Measurements from ENCODE around the gene DYNLL2. TPM values are rescaled to one million over a fixed set of nuclear protein-coding genes. Genes with fewer than 3 reads are reported as not detected.
"Not testable (repeated sequence)": the region's sequence is repeated elsewhere in the genome, so short reads cannot be mapped to it uniquely, and the experiment has no call there.

The DYNLL2 gene
- total RNA-seq, 1 donor from 2014 or later: 50.9 TPM

DNA sequence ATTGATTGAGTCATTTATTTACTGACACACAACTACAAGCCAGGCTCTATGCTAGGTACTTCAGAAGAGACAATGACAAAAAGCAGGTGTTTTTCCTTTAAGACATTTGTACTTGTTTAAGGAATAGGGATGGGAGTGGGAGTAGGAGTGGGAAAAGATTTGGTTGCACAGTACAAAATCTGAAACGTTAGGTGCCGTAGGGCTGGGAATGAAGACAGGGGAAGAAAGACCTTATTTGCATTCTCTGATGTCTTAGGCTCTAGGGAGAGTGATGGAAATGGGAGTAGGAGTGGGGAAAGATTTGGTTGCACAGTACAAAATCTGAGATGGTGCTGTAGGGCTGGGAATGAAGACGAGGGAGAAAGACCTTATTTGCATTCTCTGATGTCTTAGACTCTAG, 36.3 kb downstream of the DYNLL2 start:
- DNase-seq (ENCODE audit: low spot score, unreplicated experiment): no peak
- H3K4me3 Mint-ChIP-seq (ENCODE audit: low read depth): no peak overlapping the region
- H3K4me1 Mint-ChIP-seq (ENCODE audit: low read depth): no peaks in the 10 kb centered on the region
- TF ChIP-seq, protein P1, sequence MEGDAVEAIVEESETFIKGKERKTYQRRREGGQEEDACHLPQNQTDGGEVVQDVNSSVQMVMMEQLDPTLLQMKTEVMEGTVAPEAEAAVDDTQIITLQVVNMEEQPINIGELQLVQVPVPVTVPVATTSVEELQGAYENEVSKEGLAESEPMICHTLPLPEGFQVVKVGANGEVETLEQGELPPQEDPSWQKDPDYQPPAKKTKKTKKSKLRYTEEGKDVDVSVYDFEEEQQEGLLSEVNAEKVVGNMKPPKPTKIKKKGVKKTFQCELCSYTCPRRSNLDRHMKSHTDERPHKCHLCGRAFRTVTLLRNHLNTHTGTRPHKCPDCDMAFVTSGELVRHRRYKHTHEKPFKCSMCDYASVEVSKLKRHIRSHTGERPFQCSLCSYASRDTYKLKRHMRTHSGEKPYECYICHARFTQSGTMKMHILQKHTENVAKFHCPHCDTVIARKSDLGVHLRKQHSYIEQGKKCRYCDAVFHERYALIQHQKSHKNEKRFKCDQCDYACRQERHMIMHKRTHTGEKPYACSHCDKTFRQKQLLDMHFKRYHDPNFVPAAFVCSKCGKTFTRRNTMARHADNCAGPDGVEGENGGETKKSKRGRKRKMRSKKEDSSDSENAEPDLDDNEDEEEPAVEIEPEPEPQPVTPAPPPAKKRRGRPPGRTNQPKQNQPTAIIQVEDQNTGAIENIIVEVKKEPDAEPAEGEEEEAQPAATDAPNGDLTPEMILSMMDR (IDR thresholded peaks at IDR 0.05; ENCODE audit: unreplicated experiment): no peak
- H3K36me3 Mint-ChIP-seq (ENCODE audit: insufficient read depth): no peaks in the 10 kb centered on the region
- H3K9me3 Mint-ChIP-seq (ENCODE audit: low read depth): no peaks in the 10 kb centered on the region
- H3K27ac Mint-ChIP-seq: no peak overlapping the region
- H3K27me3 Mint-ChIP-seq: peaks cover 17% of the 10 kb centered on the region

DNA sequence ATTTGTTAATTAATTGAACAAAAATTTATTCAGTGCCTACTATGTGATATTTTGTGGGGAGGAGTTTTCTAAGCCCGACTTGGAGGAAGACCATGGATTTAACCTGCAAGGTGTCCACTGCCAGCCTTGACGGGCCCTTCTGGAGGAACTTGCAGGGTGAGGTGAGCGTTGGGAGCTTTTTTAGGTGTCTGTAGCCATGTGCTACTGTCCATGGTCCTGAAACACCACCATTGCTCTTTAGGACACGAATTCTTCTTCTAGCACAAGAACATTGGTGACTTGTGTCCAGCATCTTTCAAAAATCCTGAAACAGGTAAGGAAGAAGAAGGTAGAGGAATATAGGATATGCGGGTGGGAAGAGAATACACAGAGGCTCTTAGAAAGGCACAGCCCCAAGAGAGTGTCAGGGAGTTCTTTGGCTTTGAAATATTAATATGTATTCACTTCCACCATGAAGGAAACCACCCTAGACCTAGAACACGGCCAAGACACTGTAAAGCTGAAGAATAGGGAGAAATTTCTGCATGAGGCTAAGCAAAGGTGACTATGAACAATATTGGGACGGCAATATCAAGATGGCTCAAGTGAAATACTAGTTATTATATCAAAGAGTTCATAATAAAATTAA, 37.1 kb downstream of the DYNLL2 start:
- Mint-ChIP-seq H3K27ac (no peak overlapping the region), H3K4me1 (ENCODE audit: low read depth) (no peaks in the 10 kb centered on the region), H3K36me3 (ENCODE audit: insufficient read depth) (no peaks in the 10 kb centered on the region), H3K9me3 (ENCODE audit: low read depth) (no peaks in the 10 kb centered on the region), H3K4me3 (ENCODE audit: low read depth) (no peak overlapping the region), H3K27me3 (peaks cover 13% of the 10 kb centered on the region)
- peak; percentile 50 for DNase-seq (ENCODE audit: low spot score, unreplicated experiment)
- TF ChIP-seq, protein P1 (IDR thresholded peaks at IDR 0.05; ENCODE audit: unreplicated experiment): no peak

DNA sequence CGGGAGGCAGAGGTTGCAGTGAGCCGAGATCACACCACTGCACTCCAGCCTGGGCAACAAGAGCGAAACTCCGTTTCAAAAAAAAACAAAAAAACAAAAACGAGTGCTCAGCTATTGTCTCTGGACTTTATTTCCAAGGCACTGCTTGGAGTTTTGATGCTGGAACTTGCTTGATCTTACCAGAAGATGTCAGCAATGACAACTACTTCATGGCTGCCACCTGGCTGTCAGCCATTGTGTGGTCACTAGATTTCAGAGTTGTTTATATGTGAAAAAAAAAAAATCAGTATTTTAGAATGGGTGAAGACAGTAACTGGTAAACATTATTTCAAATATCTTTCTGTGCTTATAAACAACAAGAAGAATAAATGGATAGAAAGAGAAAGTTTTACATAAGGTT, 38.7 kb downstream of the DYNLL2 start:
- Mint-ChIP-seq H3K4me1 (ENCODE audit: low read depth) (no peaks in the 10 kb centered on the region), H3K36me3 (ENCODE audit: insufficient read depth) (no peaks in the 10 kb centered on the region), H3K9me3 (ENCODE audit: low read depth) (no peaks in the 10 kb centered on the region), H3K27me3 (peaks cover 25% of the 10 kb centered on the region), H3K4me3 (ENCODE audit: low read depth) (no peak overlapping the region), H3K27ac (no peak overlapping the region)
- TF ChIP-seq, protein P1 (IDR thresholded peaks at IDR 0.05; ENCODE audit: unreplicated experiment): peak; percentile 23
- DNase-seq (ENCODE audit: low spot score, unreplicated experiment): no peak

DNA sequence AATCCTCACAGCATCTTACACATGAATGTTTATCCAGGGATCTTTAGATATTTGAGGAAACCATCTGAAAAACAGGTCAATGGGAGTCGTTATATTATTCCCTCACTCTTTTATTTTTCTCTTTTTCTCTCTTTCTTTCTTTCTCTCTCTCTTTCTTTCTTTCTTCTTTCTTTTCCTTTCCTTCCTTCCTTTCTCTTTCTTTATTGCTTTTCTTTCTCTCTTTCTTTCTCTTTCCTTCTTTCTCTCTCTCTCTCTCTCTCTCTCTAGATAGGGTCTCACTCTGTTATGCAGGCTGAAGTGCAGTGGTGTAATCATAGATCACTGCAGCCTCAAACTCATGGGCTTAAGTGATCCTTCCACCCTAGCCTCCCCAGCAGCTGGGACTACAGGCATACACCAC, 44.6 kb downstream of the DYNLL2 start:
- Mint-ChIP-seq H3K27ac (no peak overlapping the region), H3K4me1 (ENCODE audit: low read depth) (no peaks in the 10 kb centered on the region), H3K4me3 (ENCODE audit: low read depth) (no peak overlapping the region), H3K36me3 (ENCODE audit: insufficient read depth) (no peaks in the 10 kb centered on the region), H3K9me3 (ENCODE audit: low read depth) (no peaks in the 10 kb centered on the region), H3K27me3 (peaks cover 50% of the 10 kb centered on the region)
- TF ChIP-seq, protein P1 (IDR thresholded peaks at IDR 0.05; ENCODE audit: unreplicated experiment): no peak
- no peak for DNase-seq (ENCODE audit: low spot score, unreplicated experiment)

DNA sequence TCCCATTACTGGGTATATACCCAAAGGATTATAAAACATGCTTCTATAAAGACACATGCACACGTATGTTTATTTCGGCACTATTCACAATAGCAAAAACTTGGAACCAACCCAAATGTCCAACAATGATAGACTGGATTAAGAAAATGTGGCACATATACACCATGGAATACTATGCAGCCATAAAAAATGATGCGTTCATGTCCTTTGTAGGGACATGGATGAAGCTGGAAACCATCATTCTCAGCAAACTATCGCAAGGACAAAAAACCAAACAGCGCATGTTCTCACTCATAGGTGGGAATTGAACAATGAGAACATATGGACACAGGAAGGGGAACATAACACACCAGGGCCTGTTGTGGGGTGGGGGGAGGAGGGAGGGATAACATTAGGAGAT, 49.5 kb downstream of the DYNLL2 start:
- not testable (repeated sequence) for H3K36me3 Mint-ChIP-seq (ENCODE audit: insufficient read depth); H3K4me1 Mint-ChIP-seq (ENCODE audit: low read depth); H3K4me3 Mint-ChIP-seq (ENCODE audit: low read depth); DNase-seq (ENCODE audit: low spot score, unreplicated experiment); H3K27ac Mint-ChIP-seq; H3K9me3 Mint-ChIP-seq (ENCODE audit: low read depth)
- peaks cover 76% of the 10 kb centered on the region for H3K27me3 Mint-ChIP-seq

DNA sequence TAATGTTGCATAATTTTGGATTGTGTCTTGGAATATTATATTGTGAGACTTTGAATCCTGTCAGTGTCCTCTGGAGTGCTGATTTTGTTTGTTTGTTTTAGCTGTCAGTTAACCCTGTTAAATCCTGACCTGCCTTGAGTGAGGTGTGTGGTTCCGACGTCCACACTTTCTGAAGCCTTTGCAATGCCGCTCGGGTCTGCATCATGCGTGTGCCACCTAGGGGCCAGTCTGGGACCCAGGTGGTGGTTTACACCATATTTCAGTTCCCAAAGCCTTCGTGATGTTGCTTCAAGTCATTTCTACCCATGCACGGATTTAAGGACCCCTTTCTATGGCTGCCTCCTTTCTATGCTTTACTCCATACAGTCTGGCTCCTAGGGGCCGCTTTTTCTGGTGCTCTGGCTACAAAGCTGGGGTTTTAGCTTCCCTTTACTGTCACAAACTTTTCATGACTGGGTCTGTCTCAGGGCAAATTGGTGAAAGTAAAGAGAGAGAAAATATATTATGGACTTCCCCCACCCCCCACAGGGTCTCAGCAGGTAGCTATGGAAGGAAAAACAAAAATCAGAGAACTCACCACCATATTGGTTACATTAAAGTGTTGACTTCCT, 53.6 kb downstream of the DYNLL2 start:
- Mint-ChIP-seq H3K27ac (no peak overlapping the region), H3K4me3 (ENCODE audit: low read depth) (no peak overlapping the region), H3K36me3 (ENCODE audit: insufficient read depth) (no peaks in the 10 kb centered on the region), H3K27me3 (peaks cover 68% of the 10 kb centered on the region), H3K4me1 (ENCODE audit: low read depth) (no peaks in the 10 kb centered on the region), H3K9me3 (ENCODE audit: low read depth) (no peaks in the 10 kb centered on the region)
- TF ChIP-seq, protein P1 (IDR thresholded peaks at IDR 0.05; ENCODE audit: unreplicated experiment): peak; percentile 62
- no peak for DNase-seq (ENCODE audit: low spot score, unreplicated experiment)

Data from progenitor cell of endocrine pancreas (in vitro differentiated cells).